Tibial artery (tissue), 4 donors: ENCODE results near the gene DIS3L.
"Not testable (repeated sequence)": the region's sequence is repeated elsewhere in the genome, so short reads cannot be mapped to it uniquely, and the experiment has no call there.

Experiments used
- DNase-seq, 2 donors: peaks; one replicate each; pipeline ENCODE4 v3.0.0-alpha.2; 2019
- H3K27ac ChIP-seq, 2 donors: fragments of 200-600 bp; sonication (generic) in 1 of 2; 1 replicate in 1 of 2; 2 replicates in 1 of 2; pipeline ENCODE4 v1.5.1; 2018 to 2019; ENCODE audit warnings: mild to moderate bottlenecking in 1 of 2
- H3K27me3 ChIP-seq, 2 donors: fragments of 200-600 bp; sonication (generic) in 1 of 2; one replicate each; pipeline versions ENCODE4 v1.5.1 to v1.6.0; 2016 to 2019
- H3K36me3 ChIP-seq, 3 donors: fragments of 200-600 bp; sonication (generic) in 2 of 3; one replicate each; pipeline ENCODE4 v1.5.1; 2016 to 2019; ENCODE audit warnings: mild to moderate bottlenecking in 2 of 3
- H3K4me1 ChIP-seq, 4 donors: fragments of 200-600 bp; sonication (generic) in 2 of 4; 1 replicate in 3 of 4; 2 replicates in 1 of 4; pipeline ENCODE4 v1.5.1; 2016 to 2019
- H3K4me3 ChIP-seq, 2 donors: fragments of 200-600 bp; sonication (generic) in 1 of 2; 1 replicate in 1 of 2; 2 replicates in 1 of 2; pipeline ENCODE4 v1.5.1; 2018 to 2019; ENCODE audit warnings: mild to moderate bottlenecking in 2 of 2
- H3K9me3 ChIP-seq, 3 donors: fragments of 200-600 bp; sonication (generic) in 1 of 3; one replicate each; pipeline ENCODE4 v1.5.1; 2016 to 2019
- intact Hi-C: fragments of 100-400 bp; cut with DNase I; formaldehyde crosslinking; loops from one replicate; pipeline ENCODE4 v1.15.0; 2023; ENCODE audit warnings: low total_unique reads
- TF ChIP-seq, protein P1 (sequence below), 2 experiments: fragments of 200-600 bp in 1 of 2; fragments of 450-650 bp in 1 of 2; IDR thresholded peaks; one replicate each; pipeline ENCODE4 v1.5.1; 2017 to 2019; ENCODE audit warnings: antibody characterized with exemption in 2 of 2, mild to moderate bottlenecking in 1 of 2, moderate library complexity in 1 of 2

The DIS3L gene

DNA sequence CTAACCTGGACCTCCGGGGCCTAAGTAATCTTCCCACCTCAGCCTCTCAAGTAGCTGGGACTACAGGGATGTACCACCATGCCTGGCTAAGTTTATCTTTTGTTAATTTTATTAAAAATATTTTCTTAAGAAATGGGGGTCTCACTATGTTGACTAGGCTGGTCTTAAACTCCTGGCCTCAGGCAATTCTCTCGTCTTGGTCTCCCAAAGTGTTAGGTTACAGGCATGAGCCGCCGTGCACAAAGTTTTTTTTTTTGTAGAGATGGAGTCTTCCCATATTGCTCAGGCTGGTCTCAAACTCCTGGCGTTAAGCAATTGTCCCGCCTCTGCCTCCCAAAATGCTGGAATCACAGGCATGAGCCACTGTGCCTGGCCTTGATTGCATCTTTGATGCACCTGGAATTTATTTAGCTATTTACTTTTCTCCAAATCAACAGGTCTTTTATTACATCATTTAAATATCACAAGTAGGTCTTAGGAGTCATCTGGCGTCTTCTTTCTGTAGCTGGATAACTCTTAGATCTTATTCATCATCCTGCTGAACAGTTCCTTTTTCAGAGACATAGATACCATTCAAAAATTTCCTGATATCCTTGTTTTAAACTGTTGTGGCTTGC, 85.6 kb downstream of the DIS3L start:
- H3K27ac ChIP-seq, result no peak overlapping the region
- no peaks in the 10 kb centered on the region for H3K4me1 ChIP-seq
- peaks cover 0 to 9% (median 0%) of the 10 kb centered on the region in 3 donors for H3K9me3 ChIP-seq
- DNase-seq, result no peak
- H3K4me3 ChIP-seq, result no peak overlapping the region
- H3K27me3 ChIP-seq, result no peaks in the 10 kb centered on the region
- intact Hi-C loops, result no loop called here
- H3K36me3 ChIP-seq, result no peaks in the 10 kb centered on the region
- TF ChIP-seq, protein P1, sequence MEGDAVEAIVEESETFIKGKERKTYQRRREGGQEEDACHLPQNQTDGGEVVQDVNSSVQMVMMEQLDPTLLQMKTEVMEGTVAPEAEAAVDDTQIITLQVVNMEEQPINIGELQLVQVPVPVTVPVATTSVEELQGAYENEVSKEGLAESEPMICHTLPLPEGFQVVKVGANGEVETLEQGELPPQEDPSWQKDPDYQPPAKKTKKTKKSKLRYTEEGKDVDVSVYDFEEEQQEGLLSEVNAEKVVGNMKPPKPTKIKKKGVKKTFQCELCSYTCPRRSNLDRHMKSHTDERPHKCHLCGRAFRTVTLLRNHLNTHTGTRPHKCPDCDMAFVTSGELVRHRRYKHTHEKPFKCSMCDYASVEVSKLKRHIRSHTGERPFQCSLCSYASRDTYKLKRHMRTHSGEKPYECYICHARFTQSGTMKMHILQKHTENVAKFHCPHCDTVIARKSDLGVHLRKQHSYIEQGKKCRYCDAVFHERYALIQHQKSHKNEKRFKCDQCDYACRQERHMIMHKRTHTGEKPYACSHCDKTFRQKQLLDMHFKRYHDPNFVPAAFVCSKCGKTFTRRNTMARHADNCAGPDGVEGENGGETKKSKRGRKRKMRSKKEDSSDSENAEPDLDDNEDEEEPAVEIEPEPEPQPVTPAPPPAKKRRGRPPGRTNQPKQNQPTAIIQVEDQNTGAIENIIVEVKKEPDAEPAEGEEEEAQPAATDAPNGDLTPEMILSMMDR (IDR thresholded peaks at IDR 0.05), result no peak

DNA sequence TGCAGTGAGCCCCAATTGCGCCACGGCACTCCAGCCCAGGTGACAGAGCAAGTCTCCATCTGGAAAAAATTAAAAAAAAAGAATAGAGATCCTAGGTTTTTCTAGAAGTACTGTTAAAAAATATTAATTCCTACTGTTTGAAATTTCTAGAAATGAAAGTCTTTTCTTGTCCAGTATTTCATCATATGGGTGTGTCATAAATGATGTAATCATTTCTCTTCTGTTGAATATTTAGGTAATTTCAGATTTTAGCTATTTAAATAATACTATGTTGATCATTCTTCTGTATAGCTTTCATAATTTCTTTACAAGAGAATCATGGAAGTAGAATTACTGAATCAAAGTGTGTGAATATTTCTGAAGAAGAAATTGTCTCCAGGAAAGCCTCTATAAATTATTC, 88.0 kb downstream of the DIS3L start:
- H3K27me3 ChIP-seq, intact Hi-C loops, DNase-seq: not testable (repeated sequence)

More for the DNA sequence above, 88.0 kb downstream of the DIS3L start:
- H3K4me1 ChIP-seq, H3K36me3 ChIP-seq, H3K9me3 ChIP-seq, H3K4me3 ChIP-seq, H3K27ac ChIP-seq: not testable (repeated sequence)
